ENCODE data around the gene GRM7. TPM values are rescaled to one million over a fixed set of nuclear protein-coding genes. Genes with fewer than 3 reads are reported as not detected.

GRM7 gene
- total and polyA plus RNA-seq, 2 donors (not counting 1 experiment from before 2014, with no cell fraction given), result not detected

- H3K4me2 ChIP-seq (replicated peaks; ENCODE audit: low read depth, low read length, poor library complexity, severe bottlenecking), result no peak overlapping the region
- ChIA-PET CTCF (no interaction called here), POLR2A (no interaction called here)
- DNase-seq, result no peak
- H3K4me3 ChIP-seq (ENCODE audit: control extremely low read depth in 1 of 5, extremely low read depth in 1 of 5, insufficient read depth in 1 of 5, low read depth in 2 of 5, low read length in 4 of 5), result no peak overlapping the region
- no peak for ATAC-seq (ENCODE audit: low read depth)
- no peak overlapping the region for H3K9ac ChIP-seq (ENCODE audit: low read length)
- H3K4me3 Mint-ChIP-seq, result no peak overlapping the region
- H3K27ac Mint-ChIP-seq, result no peak overlapping the region
- no peak overlapping the region for H3K27ac ChIP-seq (ENCODE audit: low read length in 2 of 2)
- WGBS (ENCODE audit: insufficient coverage), result no CpG with 5 or more reads among the region's 1 CpG
- H3K9me3 ChIP-seq (ENCODE audit: control extremely low read depth in 1 of 3, control insufficient read depth in 2 of 3, insufficient read depth in 1 of 3, low read length in 2 of 3), result peaks cover 0 to 3% (median 0%) of the 10 kb centered on the region in 3 donors
- H3K4me1 Mint-ChIP-seq, result no peaks in the 10 kb centered on the region
- H3K79me2 ChIP-seq (ENCODE audit: control insufficient read depth, insufficient read depth, low read length), result no peaks in the 10 kb centered on the region
- TF ChIP-seq CTCF (IDR thresholded peaks at IDR 0.05) (no peak), EZH2 (IDR thresholded peaks at IDR 0.05; ENCODE audit: borderline replicate concordance, insufficient read depth, low read depth, low read length, poor library complexity, severe bottlenecking) (no peak)
- no peaks in the 10 kb centered on the region for H3K4me1 ChIP-seq (ENCODE audit: control insufficient read depth in 2 of 2, insufficient read depth in 2 of 2, low read length in 2 of 2)
- H3K27me3 ChIP-seq (replicated peaks in 1 of 4; ENCODE audit: control extremely low read depth in 1 of 4, control insufficient read depth in 3 of 4, insufficient read depth in 4 of 4, low read length in 3 of 4), result no peaks in the 10 kb centered on the region
- H4K20me1 ChIP-seq (ENCODE audit: control insufficient read depth, insufficient read depth, low read length, poor library complexity, severe bottlenecking), result no peaks in the 10 kb centered on the region
- H3K9me3 Mint-ChIP-seq (ENCODE audit: insufficient read depth), result no peaks in the 10 kb centered on the region
- H3K27me3 Mint-ChIP-seq, result no peaks in the 10 kb centered on the region
- intact Hi-C loops (cut with micrococcal nuclease), result no loop called here
- no peak overlapping the region for H2AFZ ChIP-seq (ENCODE audit: insufficient read depth, low read depth, low read length, poor library complexity, severe bottlenecking)
- no peaks in the 10 kb centered on the region for H3K36me3 ChIP-seq (replicated peaks in 1 of 2; ENCODE audit: control extremely low read depth in 1 of 2, control insufficient read depth in 1 of 2, extremely low read depth in 1 of 2, insufficient read depth in 2 of 2, low read length in 1 of 2)
Observed at GRCh38 chr3:7733933-7734332, 873.0 kb downstream of the GRM7 start.

- Histone ChIP-seq H3K9ac (ENCODE audit: low read length) (no peak overlapping the region), H3K4me3 (ENCODE audit: control extremely low read depth in 1 of 5, extremely low read depth in 1 of 5, insufficient read depth in 1 of 5, low read depth in 2 of 5, low read length in 4 of 5) (no peak overlapping the region), H2AFZ (ENCODE audit: insufficient read depth, low read depth, low read length, poor library complexity, severe bottlenecking) (no peak overlapping the region), H4K20me1 (ENCODE audit: control insufficient read depth, insufficient read depth, low read length, poor library complexity, severe bottlenecking) (no peaks in the 10 kb centered on the region), H3K79me2 (ENCODE audit: control insufficient read depth, insufficient read depth, low read length) (no peaks in the 10 kb centered on the region), H3K4me1 (ENCODE audit: control insufficient read depth in 2 of 2, insufficient read depth in 2 of 2, low read length in 2 of 2) (no peaks in the 10 kb centered on the region), H3K9me3 (ENCODE audit: control extremely low read depth in 1 of 3, control insufficient read depth in 2 of 3, insufficient read depth in 1 of 3, low read length in 2 of 3) (peaks cover 0 to 3% (median 0%) of the 10 kb centered on the region in 3 donors), H3K27me3 (replicated peaks in 1 of 4; ENCODE audit: control extremely low read depth in 1 of 4, control insufficient read depth in 3 of 4, insufficient read depth in 4 of 4, low read length in 3 of 4) (no peaks in the 10 kb centered on the region), H3K4me2 (replicated peaks; ENCODE audit: low read depth, low read length, poor library complexity, severe bottlenecking) (no peak overlapping the region), H3K36me3 (replicated peaks in 1 of 2; ENCODE audit: control extremely low read depth in 1 of 2, control insufficient read depth in 1 of 2, extremely low read depth in 1 of 2, insufficient read depth in 2 of 2, low read length in 1 of 2) (no peaks in the 10 kb centered on the region), H3K27ac (ENCODE audit: low read length in 2 of 2) (no peak overlapping the region)
- no peaks in the 10 kb centered on the region for H3K4me1 Mint-ChIP-seq
- H3K9me3 Mint-ChIP-seq (ENCODE audit: insufficient read depth), result no peaks in the 10 kb centered on the region
- H3K27me3 Mint-ChIP-seq, result no peaks in the 10 kb centered on the region
- no peak overlapping the region for H3K27ac Mint-ChIP-seq
- no peak for ATAC-seq (ENCODE audit: low read depth)
- CTCF ChIA-PET, result no interaction called here
- no peak for TF ChIP-seq EZH2 (IDR thresholded peaks at IDR 0.05; ENCODE audit: borderline replicate concordance, insufficient read depth, low read depth, low read length, poor library complexity, severe bottlenecking)
- TF ChIP-seq CTCF (IDR thresholded peaks at IDR 0.05), result no peak
- no peak overlapping the region for H3K4me3 Mint-ChIP-seq
- DNase-seq, result no peak
- intact Hi-C loops (cut with micrococcal nuclease), result no loop called here
- POLR2A ChIA-PET, result no interaction called here
Observed at GRCh38 chr3:7734456-7734855, 873.5 kb downstream of the GRM7 start.
